ENCODE results near the gene KCNQ5. TPM values are rescaled to one million over a fixed set of nuclear protein-coding genes. Genes with fewer than 3 reads are reported as not detected.

KCNQ5 gene
- total RNA-seq, 1 experiment from 2014 or later: not detected

DNA sequence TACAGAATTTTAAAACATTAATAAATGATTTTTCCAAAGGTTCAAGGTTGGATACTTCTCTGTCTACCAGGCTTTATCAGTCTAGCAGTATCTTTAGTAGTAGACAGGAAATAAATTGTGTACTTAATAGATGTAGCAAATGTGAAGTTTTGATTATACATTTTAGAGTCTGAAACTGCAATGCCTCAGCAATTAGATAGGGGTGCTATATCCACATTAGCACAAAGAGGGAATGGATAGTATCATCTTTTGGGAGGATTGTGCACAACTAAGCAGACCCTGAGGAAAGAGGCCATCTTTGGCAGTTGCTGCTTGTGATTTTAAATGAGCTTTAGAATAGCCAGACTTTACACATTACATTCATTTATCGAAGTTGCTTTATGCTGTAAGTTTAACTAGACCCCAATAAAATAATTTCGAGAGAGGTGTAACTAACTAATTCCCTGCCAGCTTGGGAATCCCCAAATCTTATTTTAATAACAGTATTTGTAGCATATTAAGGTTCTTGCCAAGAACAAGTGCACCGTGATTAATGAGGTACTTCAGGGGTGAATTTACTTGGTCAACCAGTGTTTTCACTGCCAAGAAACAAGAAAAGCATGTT lies 2.8 kb downstream of the KCNQ5 start:
- DNase-seq: peak in 1 of 2 experiments; percentile 14

DNA sequence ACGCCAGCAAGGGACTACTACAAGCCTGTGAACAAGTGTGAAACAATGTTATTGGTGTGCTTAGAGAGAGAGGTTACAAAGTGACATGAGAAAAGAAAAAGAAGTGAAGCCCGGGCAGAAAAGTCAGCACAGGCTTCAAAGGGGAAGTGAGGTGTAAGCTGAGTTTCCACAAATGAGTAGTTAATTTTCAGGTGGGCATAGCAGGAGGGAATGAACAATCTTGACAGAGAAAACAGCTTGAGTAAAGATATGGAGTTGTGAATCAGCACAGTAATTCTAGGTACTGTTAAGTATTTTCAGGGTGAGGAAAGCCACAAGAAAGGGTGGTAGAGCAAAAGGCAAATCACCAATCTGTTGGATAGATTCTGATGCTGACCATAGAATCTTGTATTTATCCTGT lies 4.3 kb downstream of the KCNQ5 start:
- Histone ChIP-seq H3K9me3 (replicated peaks) (no peaks in the 10 kb centered on the region), H3K27me3 (no peaks in the 10 kb centered on the region), H3K4me1 (no peaks in the 10 kb centered on the region), H3K4me3 (no peak overlapping the region), H3K36me3 (no peaks in the 10 kb centered on the region), H3K27ac (no peak overlapping the region)
- no peak for DNase-seq

More for the DNA sequence above, 2.8 kb downstream of the KCNQ5 start:
- Histone ChIP-seq H3K9me3 (replicated peaks) (no peaks in the 10 kb centered on the region), H3K27me3 (no peaks in the 10 kb centered on the region), H3K36me3 (no peaks in the 10 kb centered on the region), H3K4me1 (no peaks in the 10 kb centered on the region), H3K27ac (no peak overlapping the region), H3K4me3 (no peak overlapping the region)

- no peaks in the 10 kb centered on the region for H3K36me3 ChIP-seq
- H3K27me3 ChIP-seq: no peaks in the 10 kb centered on the region
- no peak for DNase-seq
- no peaks in the 10 kb centered on the region for H3K4me1 ChIP-seq
- H3K9me3 ChIP-seq (replicated peaks): no peaks in the 10 kb centered on the region
- no peak overlapping the region for H3K27ac ChIP-seq
- no peak overlapping the region for H3K4me3 ChIP-seq
Measured at GRCh38 chr6:72627539-72627938, 5.7 kb downstream of the KCNQ5 start.

- DNase-seq: no peak
Measured at GRCh38 chr6:72631480-72631879, 9.6 kb downstream of the KCNQ5 start.

GRCh38 chr6:72635636-72636035 lies 13.8 kb downstream of the KCNQ5 start:
- no peaks in the 10 kb centered on the region for H3K36me3 ChIP-seq
- no peak overlapping the region for H3K4me3 ChIP-seq
- no peaks in the 10 kb centered on the region for H3K27me3 ChIP-seq
- no peaks in the 10 kb centered on the region for H3K4me1 ChIP-seq
- no peak for DNase-seq
- no peak overlapping the region for H3K27ac ChIP-seq
- H3K9me3 ChIP-seq (replicated peaks): no peaks in the 10 kb centered on the region

More at GRCh38 chr6:72631480-72631879, 9.6 kb downstream of the KCNQ5 start:
- Histone ChIP-seq H3K36me3 (no peaks in the 10 kb centered on the region), H3K4me1 (no peaks in the 10 kb centered on the region), H3K4me3 (no peak overlapping the region), H3K9me3 (replicated peaks) (no peaks in the 10 kb centered on the region), H3K27me3 (no peaks in the 10 kb centered on the region), H3K27ac (no peak overlapping the region)

GRCh38 chr6:72636215-72636614 lies 14.4 kb downstream of the KCNQ5 start:
- Histone ChIP-seq H3K4me1 (no peaks in the 10 kb centered on the region), H3K27me3 (no peaks in the 10 kb centered on the region)

GRCh38 chr6:72636786-72637185 lies 14.9 kb downstream of the KCNQ5 start:
- Histone ChIP-seq H3K9me3 (replicated peaks) (no peaks in the 10 kb centered on the region), H3K36me3 (no peaks in the 10 kb centered on the region), H3K27ac (no peak overlapping the region), H3K4me1 (no peaks in the 10 kb centered on the region), H3K4me3 (no peak overlapping the region), H3K27me3 (no peaks in the 10 kb centered on the region)
- no peak for DNase-seq

More at GRCh38 chr6:72636215-72636614, 14.4 kb downstream of the KCNQ5 start:
- Histone ChIP-seq H3K4me3 (no peak overlapping the region), H3K27ac (no peak overlapping the region), H3K9me3 (replicated peaks) (no peaks in the 10 kb centered on the region), H3K36me3 (no peaks in the 10 kb centered on the region)
- DNase-seq: no peak

GRCh38 chr6:72639920-72640614 lies 18.2 kb downstream of the KCNQ5 start:
- Histone ChIP-seq H3K27me3 (no peaks in the 10 kb centered on the region), H3K4me1 (no peaks in the 10 kb centered on the region), H3K36me3 (no peaks in the 10 kb centered on the region), H3K4me3 (no peak overlapping the region), H3K9me3 (replicated peaks) (no peaks in the 10 kb centered on the region), H3K27ac (no peak overlapping the region)
- DNase-seq: no peak

DNA sequence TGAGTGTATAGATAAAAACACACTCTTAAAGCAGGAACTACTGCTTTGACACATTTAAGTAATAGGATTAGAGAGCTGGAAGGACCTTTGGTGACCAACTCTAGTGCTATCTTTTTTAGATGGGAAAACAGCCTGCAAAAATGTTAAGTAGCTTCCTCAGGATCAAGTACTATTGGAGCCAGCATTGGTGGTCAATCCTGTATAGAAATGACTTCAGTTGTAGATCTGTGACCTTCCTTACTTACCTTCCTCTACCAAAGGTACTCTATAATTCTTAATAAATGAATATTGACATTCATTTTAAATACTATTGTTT lies 18.7 kb downstream of the KCNQ5 start:
- H3K27ac ChIP-seq: no peak overlapping the region
- DNase-seq: no peak
- no peaks in the 10 kb centered on the region for H3K36me3 ChIP-seq
- H3K4me1 ChIP-seq: no peaks in the 10 kb centered on the region
- H3K4me3 ChIP-seq: no peak overlapping the region
- H3K27me3 ChIP-seq: no peaks in the 10 kb centered on the region
- no peaks in the 10 kb centered on the region for H3K9me3 ChIP-seq (replicated peaks)

- no peaks in the 10 kb centered on the region for H3K4me1 ChIP-seq
- no peaks in the 10 kb centered on the region for H3K36me3 ChIP-seq
- no peak overlapping the region for H3K27ac ChIP-seq
- H3K4me3 ChIP-seq: no peak overlapping the region
- H3K9me3 ChIP-seq (replicated peaks): no peaks in the 10 kb centered on the region
- DNase-seq: no peak
- H3K27me3 ChIP-seq: no peaks in the 10 kb centered on the region
Measured at GRCh38 chr6:72642435-72642834, 20.6 kb downstream of the KCNQ5 start.

GRCh38 chr6:72643214-72643613 lies 21.4 kb downstream of the KCNQ5 start:
- Histone ChIP-seq H3K27ac (no peak overlapping the region), H3K36me3 (no peaks in the 10 kb centered on the region), H3K4me3 (no peak overlapping the region), H3K27me3 (no peaks in the 10 kb centered on the region), H3K4me1 (no peaks in the 10 kb centered on the region), H3K9me3 (replicated peaks) (no peaks in the 10 kb centered on the region)
- DNase-seq: no peak

DNA sequence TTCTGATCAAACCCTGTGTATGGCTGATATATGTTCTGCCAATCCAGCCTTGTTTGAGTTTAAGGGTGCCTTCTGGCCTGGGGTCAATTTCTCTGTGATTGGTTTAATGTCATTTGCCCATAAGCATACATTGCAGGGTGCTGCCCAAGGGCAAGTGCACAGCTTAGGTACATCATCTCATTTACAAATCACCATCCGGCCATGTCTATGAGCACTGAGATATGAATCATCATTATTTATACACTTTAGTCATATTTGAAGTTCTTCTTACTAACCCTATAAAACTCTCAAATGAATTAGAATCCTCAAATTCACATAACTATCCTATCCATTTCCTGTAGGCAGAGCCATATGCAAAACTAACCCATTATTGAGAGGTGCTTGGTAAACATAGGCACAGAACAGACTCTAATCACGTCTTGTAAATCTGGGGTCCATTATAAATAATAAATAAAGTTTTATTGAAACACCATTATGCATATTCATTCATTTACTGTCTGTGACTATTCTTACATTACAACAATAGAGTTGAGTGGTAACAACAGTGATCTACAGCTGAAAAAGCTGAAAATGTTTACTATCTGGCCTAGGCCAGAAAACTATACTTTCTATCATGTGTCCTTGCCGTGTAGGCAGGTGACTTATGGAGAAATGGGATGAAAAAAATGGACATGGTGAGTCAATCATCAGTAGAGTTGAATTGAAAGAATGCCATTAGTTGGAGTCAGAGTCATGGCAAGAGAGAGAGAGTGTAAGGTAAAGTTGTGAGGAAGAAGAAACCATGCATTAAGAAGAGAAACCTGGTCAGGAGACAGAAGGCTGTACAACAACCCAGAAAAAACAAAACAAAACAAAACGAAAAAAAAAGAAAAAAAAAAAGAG lies 25.0 kb downstream of the KCNQ5 start:
- no peak overlapping the region for H3K4me3 ChIP-seq
- no peaks in the 10 kb centered on the region for H3K9me3 ChIP-seq (replicated peaks)
- H3K27me3 ChIP-seq: no peaks in the 10 kb centered on the region
- H3K36me3 ChIP-seq: no peaks in the 10 kb centered on the region
- no peak for DNase-seq
- no peaks in the 10 kb centered on the region for H3K4me1 ChIP-seq
- no peak overlapping the region for H3K27ac ChIP-seq

DNA sequence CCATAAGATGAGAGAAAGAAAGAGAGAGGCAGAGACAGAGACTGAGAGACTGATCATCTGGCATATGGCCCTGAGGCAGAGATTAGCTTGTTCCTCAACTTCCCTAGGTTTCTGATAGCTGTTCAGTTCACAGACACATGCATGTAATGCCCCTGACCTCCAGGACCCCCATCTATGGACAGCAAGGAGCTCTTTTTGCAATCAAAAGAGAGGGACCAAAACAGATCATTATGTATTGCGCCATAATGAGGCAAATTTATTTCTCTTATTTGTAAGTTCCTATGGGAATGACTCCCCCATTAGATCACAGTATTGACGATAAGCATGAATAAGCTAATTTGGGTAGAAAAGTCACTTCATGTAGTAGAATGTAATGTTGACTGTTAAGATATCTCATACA lies 25.6 kb downstream of the KCNQ5 start:
- Histone ChIP-seq H3K4me1 (no peaks in the 10 kb centered on the region), H3K4me3 (no peak overlapping the region), H3K9me3 (replicated peaks) (no peaks in the 10 kb centered on the region), H3K36me3 (no peaks in the 10 kb centered on the region), H3K27ac (no peak overlapping the region), H3K27me3 (no peaks in the 10 kb centered on the region)
- DNase-seq: no peak

DNA sequence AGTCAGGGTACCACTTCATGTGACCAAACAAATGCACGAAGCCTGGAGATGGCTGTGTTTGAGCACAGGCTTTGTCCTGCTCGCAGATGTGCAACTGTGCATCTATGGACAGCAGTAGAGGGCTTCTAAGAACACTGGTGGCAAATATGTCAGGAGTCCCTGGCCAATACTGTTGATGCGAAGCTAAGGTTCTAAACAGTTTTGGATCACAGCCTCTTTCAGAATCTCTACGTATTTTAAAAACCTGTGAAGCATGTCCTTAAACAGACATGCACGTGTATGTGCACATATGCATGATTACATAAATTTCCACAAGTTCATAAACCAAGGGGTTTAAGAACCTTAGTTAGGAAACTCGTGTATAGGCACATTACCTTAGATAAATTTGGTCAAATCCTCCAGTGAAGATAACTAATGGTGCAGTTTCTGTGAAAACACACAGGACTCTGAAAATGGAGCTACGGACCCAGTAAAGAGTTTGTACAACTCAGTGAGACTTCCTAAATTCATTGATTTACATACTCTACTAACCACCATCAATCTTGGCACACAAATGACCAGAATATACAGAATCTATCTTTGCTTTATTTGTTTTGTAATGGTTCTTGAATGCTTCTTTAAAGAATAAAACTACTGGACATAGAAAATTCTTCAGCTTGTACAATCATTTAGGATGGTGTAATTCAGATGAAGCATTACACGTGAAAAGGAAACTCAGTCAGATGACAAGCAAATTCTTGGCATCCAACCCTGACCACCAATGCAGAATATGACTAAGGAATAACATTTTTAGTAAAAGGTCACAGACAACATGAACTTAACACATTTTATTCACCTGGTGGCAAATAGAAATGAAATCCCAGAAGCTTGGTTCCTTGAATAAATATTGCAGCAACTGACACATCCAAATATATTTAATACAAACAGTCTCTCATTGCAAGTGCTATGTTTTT lies 27.4 kb downstream of the KCNQ5 start:
- H3K27ac ChIP-seq: no peak overlapping the region
- no peaks in the 10 kb centered on the region for H3K9me3 ChIP-seq (replicated peaks)
- DNase-seq: no peak
- no peaks in the 10 kb centered on the region for H3K27me3 ChIP-seq
- H3K36me3 ChIP-seq: no peaks in the 10 kb centered on the region
- H3K4me3 ChIP-seq: no peak overlapping the region
- no peaks in the 10 kb centered on the region for H3K4me1 ChIP-seq
